GM19099 (cell line): ENCODE results near the gene DFFB.

ENCODE experiments used
- POLR2A ChIP-seq: IDR thresholded peaks from 3 replicates; pipeline ENCODE4 v1.6.1; 2011; ENCODE audit warnings: low read depth; ENCODE audit not compliant: insufficient read length; ENCODE audit errors: extremely low read depth

The DFFB gene

DNA sequence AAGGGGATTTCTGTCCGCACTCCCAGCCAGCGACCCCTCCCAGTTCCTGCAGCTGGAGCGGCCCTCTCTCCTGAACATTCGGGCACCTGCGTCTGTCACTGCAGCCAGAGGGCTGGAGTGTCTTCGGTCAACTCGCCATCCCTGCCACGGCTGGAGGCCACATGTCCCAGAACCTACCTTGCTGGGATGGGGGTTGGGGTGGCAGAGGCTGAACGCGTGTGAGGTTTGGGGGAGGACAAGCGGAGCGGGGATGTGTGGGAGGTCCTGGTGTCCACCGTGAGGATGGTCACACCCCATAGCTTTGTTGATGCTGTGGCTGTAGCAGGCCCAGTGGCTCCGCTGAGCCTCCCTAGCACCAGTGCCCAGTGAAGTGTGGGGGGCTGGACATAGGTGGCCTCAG lies 57.6 kb downstream of the DFFB start:
- TF ChIP-seq POLR2A, result no peak

DNA sequence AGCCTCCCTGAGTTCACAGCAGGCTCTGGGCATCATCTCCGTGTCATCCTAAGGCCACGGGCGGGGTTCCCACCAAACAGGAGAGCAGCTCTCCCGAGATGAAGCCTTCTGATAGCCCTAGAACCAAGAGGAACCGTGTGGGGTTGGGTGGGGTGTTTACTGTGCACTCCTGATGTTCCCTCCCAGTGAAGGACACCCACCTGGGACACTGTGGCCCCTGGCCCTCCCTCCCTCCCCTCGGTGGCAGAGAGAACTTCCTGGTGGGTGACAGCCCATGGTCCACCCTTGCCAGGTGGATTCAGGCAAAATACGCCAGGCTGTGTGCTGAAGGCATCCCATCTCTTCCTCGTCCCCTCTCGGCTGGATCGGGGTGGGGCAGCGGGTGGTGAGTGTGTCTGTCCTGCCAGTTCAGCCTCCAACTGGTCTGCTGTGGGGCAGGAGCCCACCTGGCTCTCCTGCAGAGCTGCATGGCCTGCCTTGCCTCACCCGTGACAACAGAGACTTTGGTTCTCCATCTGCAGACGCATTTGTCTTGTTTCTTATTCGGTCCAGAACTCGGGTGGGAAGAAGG lies 58.4 kb downstream of the DFFB start:
- no peak for TF ChIP-seq POLR2A

DNA sequence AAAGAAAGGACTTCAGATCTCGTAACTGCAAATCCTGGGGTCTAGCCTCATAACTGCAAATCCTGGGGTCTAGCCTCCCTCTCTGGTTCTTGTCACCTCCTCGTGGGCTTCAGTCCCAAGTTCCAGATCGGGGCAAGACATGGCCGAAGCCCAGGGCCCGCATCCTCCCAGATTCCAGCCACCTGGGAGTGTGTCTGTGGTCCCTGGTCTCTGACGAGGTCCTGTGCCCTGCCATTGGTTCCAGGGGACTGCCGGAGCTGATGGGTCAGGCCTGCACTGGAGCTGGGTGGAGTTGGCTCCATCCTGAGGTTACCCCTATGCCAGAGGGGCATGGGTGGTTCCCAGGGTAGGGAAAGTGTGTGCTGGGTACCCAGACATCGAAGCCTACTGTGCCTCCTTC lies 60.5 kb downstream of the DFFB start:
- TF ChIP-seq POLR2A, result no peak

DNA sequence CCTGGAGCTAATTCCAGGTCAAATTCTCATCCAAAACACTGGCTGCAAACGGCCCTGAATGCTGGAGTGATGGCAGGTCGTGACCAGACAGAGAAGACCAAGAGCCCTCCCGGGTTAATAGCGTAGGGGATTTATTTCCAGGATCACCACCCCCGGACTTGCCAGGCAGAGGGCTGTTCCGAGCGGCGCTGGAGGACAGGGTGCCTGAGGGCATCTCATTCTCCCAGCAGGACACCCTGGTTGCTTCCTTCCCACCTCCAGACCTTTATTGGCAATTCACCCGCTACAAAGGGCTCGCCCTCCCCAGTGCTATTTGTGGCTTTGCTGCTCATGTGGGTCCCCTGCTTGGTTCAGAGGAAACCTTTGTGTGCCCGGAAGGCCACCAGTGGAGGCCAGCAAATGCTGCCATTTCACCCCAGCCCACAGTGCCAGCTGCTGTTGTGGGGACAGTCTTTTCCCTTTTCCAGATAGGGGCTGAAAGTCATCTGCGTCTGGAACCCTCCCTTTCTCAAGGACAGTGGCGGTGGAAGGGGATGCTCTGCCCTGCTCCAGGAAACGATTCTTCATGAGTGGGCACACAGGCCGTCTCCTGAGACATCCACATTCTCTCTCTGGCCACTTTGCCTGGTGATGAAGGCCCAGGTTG lies 61.8 kb downstream of the DFFB start:
- TF ChIP-seq POLR2A, result no peak

DNA sequence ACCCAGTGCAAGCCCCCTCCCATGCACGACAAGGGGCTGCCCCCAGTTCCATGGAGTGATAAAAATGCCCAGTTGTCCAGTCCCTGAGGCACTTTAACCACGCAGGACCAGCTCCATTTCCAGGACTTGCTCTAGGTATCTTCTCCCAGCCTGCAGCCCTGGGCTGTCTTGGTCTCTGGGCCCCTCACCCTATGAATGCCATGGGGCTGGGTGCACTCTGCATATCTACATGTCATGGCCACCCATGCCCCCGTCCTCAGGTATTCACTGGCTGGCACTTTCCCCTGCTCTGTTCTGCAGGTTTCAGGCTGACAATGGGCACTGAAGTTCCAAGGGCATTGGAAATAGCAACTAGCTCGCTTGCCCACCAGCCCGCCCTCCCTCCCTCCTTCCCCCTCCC lies 62.4 kb downstream of the DFFB start:
- TF ChIP-seq POLR2A, result no peak

DNA sequence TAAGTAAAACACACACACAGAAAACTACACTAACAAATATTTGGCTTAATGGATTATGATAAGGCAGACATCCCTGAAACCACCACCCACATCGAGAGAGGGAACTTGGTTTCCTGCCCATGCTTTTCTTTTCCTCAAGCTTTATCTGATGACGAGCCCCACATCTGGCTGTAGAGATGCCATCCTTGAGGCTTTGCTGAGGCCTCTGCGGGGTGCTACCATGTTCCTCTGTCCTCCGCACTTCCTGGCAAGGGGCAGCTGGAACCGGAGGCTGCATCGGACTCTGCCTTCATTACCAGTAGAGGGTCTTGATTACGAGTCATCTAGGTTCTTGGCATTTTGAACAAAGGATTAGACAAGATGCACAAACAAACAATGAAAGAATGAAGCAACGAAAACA lies 64.5 kb downstream of the DFFB start:
- no peak for TF ChIP-seq POLR2A

DNA sequence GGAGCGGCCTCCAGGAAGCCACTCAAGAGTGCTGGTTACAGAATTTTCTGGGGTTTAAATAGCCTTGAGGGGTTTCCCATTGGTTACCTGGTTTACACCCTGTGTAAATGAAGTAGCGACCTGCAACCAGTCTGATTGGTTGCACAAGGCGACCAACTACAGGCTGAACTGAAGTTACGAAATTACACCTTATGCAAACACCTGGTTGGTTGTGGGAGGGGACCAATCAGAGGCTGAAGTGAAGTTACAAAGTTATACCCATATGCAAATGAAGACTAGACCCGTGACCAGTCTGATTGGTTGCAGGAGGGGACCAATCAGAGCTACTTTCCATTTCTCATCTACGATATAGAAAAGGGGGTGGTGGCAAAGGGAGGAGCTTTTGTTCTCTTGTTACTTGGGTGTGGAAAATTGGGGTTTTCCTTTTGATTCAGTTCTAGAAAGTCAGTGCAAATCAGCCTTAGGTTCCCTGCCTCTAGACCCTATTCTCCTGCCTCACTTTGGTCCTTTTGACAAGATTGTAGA lies 65.0 kb downstream of the DFFB start:
- TF ChIP-seq POLR2A, result no peak

DNA sequence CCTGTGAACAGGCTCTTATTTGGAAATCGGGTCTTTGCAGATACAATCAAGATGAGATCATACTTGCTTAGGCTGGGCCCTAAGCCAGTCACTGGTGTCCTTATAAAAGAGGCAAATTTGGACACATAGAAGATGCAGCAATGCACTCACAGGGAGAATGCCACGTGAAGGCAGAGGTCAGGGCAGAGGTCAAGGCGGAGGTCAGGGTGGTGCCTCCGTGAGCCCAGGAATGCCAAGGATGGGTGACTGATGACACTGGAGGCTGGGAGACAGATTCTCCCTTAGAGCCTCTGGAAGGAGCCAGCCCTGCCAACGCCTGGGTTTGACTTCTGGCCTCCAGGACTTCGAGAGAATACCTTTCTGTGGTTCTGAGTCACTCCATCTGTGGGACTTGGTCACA lies 65.6 kb downstream of the DFFB start:
- TF ChIP-seq POLR2A, result no peak

DNA sequence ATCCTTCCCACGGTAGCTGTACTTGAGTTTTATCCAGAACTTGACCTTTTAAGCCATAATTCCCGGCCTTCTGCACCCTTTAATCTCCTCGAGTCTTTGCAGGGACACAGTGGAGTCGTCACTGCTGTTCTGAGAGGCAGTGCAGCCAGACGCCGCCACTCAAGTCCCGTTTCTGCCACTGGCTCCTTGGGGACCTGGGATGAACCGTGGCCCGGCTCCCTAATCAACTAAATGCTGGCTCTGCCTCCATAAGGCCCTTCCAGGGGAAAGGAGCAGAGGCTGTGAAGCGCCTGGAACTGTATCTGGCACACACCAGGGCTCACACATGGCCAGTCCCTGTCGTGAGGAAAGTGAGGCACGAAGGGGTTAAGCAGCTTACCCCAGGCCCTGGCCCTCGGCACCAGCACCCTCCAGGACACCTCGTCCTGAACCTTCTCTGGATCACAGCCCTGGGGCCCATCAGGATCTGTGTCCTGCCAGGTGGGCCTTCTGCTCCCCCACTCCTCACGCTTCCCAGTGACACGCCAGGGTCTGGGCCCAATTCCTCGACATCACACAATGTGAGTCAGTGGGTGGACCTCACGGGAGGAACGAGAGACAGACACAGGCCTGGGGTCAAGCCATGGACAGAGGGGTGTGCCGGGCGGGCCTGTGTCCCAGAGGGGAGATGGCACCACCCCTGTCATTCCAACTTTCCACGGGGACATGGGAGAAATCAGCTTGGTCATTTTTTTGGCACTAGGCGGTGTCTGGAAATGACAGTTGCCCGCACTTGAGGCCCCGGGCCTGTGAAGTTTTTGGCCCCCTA lies 66.3 kb downstream of the DFFB start:
- no peak for TF ChIP-seq POLR2A

DNA sequence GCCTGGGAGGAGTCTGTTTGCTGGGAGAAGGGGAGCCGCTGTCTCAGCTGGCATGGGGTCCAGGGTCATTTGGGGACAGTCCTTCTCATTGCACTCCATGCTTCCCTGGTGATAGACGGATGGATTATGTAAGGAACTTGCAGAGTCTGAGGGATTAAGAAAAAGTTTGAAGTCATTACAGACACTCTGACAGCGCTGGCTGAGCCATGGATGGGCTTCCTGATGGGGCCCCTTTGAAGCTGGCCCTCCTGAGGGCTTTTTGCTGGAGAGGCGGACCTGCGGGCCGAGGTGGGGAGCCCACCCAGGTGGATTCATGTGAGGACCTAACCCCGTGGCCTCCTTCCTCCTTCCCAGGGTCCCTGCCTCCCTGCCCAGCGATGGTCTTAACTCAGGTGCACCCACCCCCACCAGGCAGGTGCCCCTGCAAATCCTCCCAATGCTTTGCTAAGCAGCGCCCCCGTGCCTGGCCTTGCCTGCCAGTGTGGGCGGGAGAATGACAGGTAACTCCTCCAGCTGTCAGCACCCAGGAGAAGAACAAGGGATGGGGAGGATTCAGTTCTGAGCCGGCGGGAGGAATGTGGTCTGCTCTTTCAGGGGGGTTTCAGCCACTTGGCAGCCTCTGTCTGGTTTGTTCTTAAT lies 67.0 kb downstream of the DFFB start:
- TF ChIP-seq POLR2A, result no peak

DNA sequence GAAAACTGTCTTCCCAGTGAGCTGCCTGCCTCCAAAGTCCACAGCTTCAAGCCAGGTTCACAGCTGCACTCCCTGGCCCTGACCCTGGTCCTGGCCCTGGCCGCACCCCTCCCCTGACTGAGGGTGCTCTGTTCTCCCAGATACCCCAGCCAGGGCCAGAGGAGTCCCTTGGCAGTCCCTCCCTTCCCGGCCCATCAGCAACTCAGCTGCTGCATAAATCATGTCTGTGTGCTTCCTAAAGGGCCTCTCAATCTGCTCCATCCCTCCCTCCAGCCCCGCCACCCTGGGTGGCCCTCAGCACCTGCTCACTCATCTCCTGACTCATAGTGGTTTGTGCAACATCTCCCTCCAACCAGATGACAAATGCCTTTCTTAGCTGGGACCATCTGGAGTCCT lies 67.5 kb downstream of the DFFB start:
- TF ChIP-seq POLR2A, result no peak

DNA sequence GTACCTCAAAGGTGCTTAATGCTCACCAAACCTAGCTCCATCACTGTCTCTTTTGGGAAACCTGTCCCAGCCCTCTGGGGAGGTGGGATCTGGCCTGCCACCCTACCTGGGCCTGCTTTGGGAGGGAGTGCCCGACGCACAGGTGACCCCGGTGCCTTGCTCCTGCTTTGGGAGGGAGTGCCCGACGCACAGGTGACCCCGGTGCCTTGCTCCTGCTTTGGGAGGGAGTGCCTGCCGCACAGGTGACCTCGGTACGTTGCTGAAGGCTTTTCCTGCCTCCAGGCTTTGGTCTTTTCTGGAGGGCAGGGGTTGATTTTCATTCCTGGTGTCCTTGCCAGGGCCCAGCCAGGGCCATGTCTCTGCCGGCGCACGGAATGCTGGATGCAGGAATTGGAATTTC lies 68.0 kb downstream of the DFFB start:
- TF ChIP-seq POLR2A, result no peak

DNA sequence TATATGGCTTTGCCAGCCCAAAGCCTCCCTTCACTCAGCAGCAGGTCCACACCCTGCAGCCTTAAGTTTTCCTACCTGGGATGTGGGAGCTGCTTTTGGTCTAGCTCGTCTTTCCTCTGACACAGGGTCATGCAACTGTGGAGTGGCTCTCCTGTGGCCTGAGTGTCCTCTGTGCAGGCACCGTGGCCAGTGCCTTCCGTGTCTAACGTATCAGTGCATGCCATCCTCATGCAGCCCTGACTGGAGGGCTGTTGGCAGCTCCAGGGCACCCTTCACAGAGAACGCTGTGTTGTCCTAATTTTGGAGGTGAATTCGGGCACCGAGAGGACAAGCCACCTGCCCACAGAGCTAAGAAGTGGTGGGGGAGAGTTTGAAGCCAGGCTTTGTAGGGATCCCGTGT lies 68.5 kb downstream of the DFFB start:
- TF ChIP-seq POLR2A, result no peak

DNA sequence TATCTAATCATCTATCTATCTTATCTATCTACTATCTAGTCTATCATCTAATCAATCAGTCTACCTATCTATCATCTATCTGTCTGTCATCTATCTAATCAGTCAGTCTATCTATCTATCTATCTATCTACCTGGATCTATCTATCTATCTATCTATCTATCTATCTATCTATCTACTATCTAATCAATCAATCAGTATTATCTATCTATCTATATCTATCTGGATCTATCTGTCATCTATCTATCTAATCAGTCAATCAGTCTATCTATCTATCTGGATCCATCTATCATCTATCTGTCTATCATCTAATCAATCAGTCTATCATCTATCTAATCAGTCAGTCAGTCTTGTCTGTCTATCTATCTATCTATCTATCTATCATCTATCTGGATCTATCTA lies 69.7 kb downstream of the DFFB start:
- no peak for TF ChIP-seq POLR2A

DNA sequence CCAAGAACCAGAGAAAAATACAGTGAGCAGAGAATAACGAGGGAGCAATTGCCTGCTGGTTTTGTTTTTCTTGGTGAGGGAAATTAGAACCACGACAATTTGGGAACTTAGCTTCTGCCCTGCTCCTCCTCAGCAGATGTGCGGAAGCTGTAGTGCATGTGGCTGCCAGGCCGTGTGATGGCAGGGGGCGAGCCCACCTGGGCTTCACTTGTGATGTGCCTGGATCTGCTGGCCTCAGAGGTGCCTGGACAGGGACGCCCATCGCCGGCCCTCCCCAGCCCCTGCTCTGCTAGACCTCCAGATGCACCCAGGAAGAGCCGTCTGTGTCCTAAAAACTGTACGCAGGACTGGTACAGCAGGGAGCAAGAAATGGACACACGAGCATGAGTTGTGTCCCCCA lies 71.3 kb downstream of the DFFB start:
- TF ChIP-seq POLR2A, result no peak
